KMS-11 (cell line): ENCODE data around the gene SCG3.

Experiments
- H2AFZ ChIP-seq: fragments of 200-600 bp; sonication (generic); 2 replicates; pipeline ENCODE4 v1.6.1; 2016; ENCODE audit warnings: antibody characterized with exemption, mixed run types, low read depth
- H3K27ac ChIP-seq: fragments of 200-600 bp; sonication (generic); 2 replicates; pipeline ENCODE4 v1.6.1; 2016; ENCODE audit warnings: mild to moderate bottlenecking, mixed run types
- H3K27me3 ChIP-seq: fragments of 200-600 bp; sonication (generic); 2 replicates; pipeline ENCODE4 v1.6.1; 2017; ENCODE audit warnings: mild to moderate bottlenecking, low read depth, mixed run types, moderate library complexity; ENCODE audit not compliant: insufficient read depth
- H3K36me3 ChIP-seq: fragments of 200-600 bp; sonication (generic); 2 replicates; pipeline ENCODE4 v1.6.1; 2017; ENCODE audit warnings: mild to moderate bottlenecking, mixed run types; ENCODE audit not compliant: insufficient read depth
- H3K4me1 ChIP-seq: fragments of 200-600 bp; sonication (generic); 2 replicates; pipeline ENCODE4 v1.6.1; 2016; ENCODE audit warnings: mild to moderate bottlenecking, low read depth, mixed run types; ENCODE audit not compliant: poor library complexity, severe bottlenecking
- H3K4me2 ChIP-seq: fragments of 200-600 bp; sonication (generic); 2 replicates; pipeline ENCODE4 v1.7.0; 2016; ENCODE audit warnings: mild to moderate bottlenecking, mixed run types
- H3K4me3 ChIP-seq: fragments of 200-600 bp; sonication (generic); IDR thresholded peaks from 2 replicates; pipeline ENCODE4 v1.6.1; 2017; ENCODE audit warnings: low read depth, low read length, mixed read lengths; ENCODE audit not compliant: insufficient read depth
- H3K79me2 ChIP-seq: fragments of 200-600 bp; sonication (generic); 2 replicates; pipeline ENCODE4 v1.6.1; 2016; ENCODE audit warnings: low read depth, mixed run types; ENCODE audit not compliant: insufficient read depth
- H3K9ac ChIP-seq: fragments of 200-600 bp; sonication (generic); 2 replicates; pipeline ENCODE4 v1.6.1; 2016; ENCODE audit warnings: mild to moderate bottlenecking, mixed run types
- H4K20me1 ChIP-seq: fragments of 200-600 bp; sonication (generic); 2 replicates; pipeline ENCODE4 v1.6.1; 2016; ENCODE audit warnings: mild to moderate bottlenecking, mixed run types; ENCODE audit not compliant: insufficient read depth
- TF ChIP-seq, protein P1 (sequence below): fragments of 200-600 bp; sonication (generic); conservative IDR thresholded peaks from 2 replicates; pipeline ENCODE4 v1.6.1; 2017; ENCODE audit warnings: low read depth, mild to moderate bottlenecking, antibody characterized with exemption, low read length, moderate library complexity, mixed read lengths

Gene SCG3

DNA sequence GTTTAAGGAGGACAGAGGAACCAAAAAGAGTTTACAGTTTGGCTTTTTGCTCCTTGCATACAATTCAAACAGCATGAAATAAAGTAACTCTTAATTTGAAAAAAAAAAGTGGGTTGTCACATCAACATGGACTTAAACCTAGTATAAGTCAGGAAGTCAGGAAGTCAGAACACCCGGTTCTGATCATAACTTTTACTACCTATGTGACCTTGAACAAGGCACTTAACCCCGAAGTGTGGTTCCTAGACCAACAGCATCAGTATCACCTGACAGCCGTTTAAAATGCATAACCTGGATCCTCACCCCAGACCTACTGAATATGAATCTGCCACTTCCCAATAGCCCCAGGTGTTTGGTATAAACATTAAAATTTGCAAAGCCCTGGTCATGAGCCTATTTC is 37.4 kb downstream of the SCG3 start:
- no peak overlapping the region for H3K9ac ChIP-seq
- no peak overlapping the region for H2AFZ ChIP-seq
- no peaks in the 10 kb centered on the region for H4K20me1 ChIP-seq
- H3K27me3 ChIP-seq = no peaks in the 10 kb centered on the region
- H3K4me3 ChIP-seq = no peak overlapping the region
- H3K27ac ChIP-seq = no peak overlapping the region
- no peak overlapping the region for H3K4me2 ChIP-seq
- TF ChIP-seq, protein P1, sequence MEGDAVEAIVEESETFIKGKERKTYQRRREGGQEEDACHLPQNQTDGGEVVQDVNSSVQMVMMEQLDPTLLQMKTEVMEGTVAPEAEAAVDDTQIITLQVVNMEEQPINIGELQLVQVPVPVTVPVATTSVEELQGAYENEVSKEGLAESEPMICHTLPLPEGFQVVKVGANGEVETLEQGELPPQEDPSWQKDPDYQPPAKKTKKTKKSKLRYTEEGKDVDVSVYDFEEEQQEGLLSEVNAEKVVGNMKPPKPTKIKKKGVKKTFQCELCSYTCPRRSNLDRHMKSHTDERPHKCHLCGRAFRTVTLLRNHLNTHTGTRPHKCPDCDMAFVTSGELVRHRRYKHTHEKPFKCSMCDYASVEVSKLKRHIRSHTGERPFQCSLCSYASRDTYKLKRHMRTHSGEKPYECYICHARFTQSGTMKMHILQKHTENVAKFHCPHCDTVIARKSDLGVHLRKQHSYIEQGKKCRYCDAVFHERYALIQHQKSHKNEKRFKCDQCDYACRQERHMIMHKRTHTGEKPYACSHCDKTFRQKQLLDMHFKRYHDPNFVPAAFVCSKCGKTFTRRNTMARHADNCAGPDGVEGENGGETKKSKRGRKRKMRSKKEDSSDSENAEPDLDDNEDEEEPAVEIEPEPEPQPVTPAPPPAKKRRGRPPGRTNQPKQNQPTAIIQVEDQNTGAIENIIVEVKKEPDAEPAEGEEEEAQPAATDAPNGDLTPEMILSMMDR = no peak
- H3K79me2 ChIP-seq = no peaks in the 10 kb centered on the region
- H3K36me3 ChIP-seq = no peaks in the 10 kb centered on the region
- no peaks in the 10 kb centered on the region for H3K4me1 ChIP-seq

DNA sequence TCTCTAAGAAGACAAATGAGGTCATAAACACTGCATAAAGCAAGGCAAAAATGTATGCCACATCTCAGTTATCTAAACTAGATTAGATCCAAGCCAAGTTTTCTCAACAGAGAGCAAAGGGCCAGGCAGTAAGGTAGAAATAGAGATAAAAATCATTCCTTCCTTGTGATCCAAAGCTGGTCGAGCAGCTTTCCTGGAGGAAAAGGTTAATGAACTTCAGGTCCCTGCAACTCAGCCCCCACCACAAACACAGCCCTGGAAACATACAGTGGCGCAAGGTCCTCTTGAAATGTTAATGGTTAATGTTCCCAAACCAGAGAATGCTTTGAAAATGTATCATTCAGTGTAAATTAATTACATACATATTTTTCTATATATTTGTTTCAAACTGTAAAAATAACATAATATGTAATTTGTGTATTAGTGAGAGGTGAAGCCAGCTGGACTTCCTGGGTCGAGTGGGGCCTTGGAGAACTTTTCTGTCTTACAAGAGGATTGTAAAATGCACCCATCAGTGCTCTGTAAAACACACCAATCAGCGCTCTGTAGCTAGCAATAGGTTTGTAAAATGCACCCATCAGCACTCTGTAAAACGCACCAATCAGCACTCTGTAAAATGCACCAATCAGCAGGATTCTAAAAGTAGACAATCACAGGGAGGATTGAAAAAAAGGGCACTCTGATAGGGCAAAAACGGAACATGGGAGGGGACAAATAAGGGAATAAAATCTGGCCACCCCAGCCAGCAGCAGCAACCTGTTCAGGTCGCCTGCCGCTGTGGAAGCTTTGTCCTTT is 39.1 kb downstream of the SCG3 start:
- peaks cover 8% of the 10 kb centered on the region for H3K4me1 ChIP-seq
- no peak overlapping the region for H3K27ac ChIP-seq
- no peak overlapping the region for H2AFZ ChIP-seq
- no peaks in the 10 kb centered on the region for H3K36me3 ChIP-seq
- TF ChIP-seq, protein P1 = no peak
- no peaks in the 10 kb centered on the region for H4K20me1 ChIP-seq
- no peaks in the 10 kb centered on the region for H3K79me2 ChIP-seq
- no peaks in the 10 kb centered on the region for H3K27me3 ChIP-seq
- no peak overlapping the region for H3K9ac ChIP-seq
- H3K4me3 ChIP-seq = no peak overlapping the region
- H3K4me2 ChIP-seq = no peak overlapping the region

DNA sequence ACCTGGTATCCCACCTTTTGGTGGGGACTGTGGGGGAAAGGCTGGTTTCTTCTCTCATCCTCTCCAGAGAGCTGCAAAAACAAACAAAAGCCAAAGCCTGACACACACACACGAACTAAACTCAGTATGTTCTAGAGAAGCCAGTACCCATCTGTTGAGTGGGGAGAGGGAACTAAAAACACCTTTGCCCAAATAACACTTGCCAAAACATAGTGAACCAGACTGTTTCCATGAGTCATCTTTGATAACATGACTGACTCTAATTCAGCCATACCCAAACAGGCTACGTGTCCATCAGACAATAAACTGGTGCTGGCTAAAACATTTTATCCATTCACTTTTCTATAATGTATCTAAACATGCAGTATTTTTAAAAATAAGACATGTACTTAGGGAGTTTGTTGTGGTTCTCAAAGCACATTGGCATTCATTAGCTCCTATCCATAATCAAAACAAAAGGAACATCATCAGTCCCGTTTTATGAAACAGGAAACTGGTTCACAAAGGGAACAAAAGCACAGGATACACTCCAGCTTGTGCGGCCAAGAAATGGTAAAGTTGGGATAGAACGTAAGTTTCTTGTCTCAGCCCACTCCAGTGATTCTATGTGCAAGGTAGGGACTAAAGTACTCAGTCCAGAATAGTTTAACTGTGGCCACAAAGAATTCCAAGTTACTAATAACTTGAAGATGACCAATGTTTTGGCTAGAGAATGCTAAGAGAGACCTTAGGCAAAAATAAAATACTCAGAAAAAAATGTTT is 40.1 kb downstream of the SCG3 start:
- H3K27me3 ChIP-seq = no peaks in the 10 kb centered on the region
- H3K79me2 ChIP-seq = no peaks in the 10 kb centered on the region
- H3K9ac ChIP-seq = no peak overlapping the region
- no peak overlapping the region for H3K4me2 ChIP-seq
- TF ChIP-seq, protein P1 = no peak
- no peak overlapping the region for H2AFZ ChIP-seq
- H4K20me1 ChIP-seq = no peaks in the 10 kb centered on the region
- no peak overlapping the region for H3K27ac ChIP-seq
- H3K4me3 ChIP-seq = no peak overlapping the region
- H3K36me3 ChIP-seq = no peaks in the 10 kb centered on the region
- H3K4me1 ChIP-seq = peaks cover 8% of the 10 kb centered on the region

DNA sequence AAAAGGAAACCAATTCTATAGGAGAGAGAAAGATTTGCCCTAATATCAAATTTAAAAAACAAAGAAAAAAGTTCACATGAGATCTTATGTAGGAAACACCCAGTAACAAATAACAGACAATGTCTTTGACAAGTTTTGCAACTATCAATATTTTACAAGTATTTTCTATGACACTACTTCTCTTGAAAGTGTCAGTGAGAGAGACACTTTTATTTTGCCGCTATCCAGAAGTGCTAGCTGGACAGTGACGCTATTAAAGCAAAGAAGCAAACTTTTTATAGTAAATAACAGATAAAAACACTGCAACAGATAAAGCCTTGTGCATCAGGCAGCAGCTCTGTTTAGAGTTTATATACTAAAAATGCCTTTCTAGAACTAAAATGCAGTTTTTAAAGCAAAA is 42.9 kb downstream of the SCG3 start:
- Histone ChIP-seq H2AFZ (no peak overlapping the region), H3K4me3 (no peak overlapping the region)

More for the DNA sequence above, 42.9 kb downstream of the SCG3 start:
- Histone ChIP-seq H3K9ac (no peak overlapping the region), H3K27ac (no peak overlapping the region), H3K27me3 (no peaks in the 10 kb centered on the region), H3K36me3 (no peaks in the 10 kb centered on the region), H3K4me2 (no peak overlapping the region), H3K79me2 (no peaks in the 10 kb centered on the region), H3K4me1 (peaks cover 8% of the 10 kb centered on the region), H4K20me1 (no peaks in the 10 kb centered on the region)
- TF ChIP-seq, protein P1 = no peak
